Mucosa of gallbladder (tissue), 1 donor: Measurements from ENCODE around the gene ERP44. TPM values are rescaled to one million over a fixed set of nuclear protein-coding genes. Genes with fewer than 3 reads are reported as not detected.

Experiments
- DNase-seq: peaks from one replicate; pipeline ENCODE4 v3.0.0-alpha.2; 2020; ENCODE audit warnings: low spot score
- total RNA-seq: library from RNA; stranded (reverse); gene quantifications from one replicate; pipeline ENCODE4 v1.2.1, GENCODE V29; 2021
- donor health status: DM: no; HTN: no; CAD: no.

The ERP44 gene
- total RNA-seq, 1 donor from 2014 or later, result 26.3 TPM

DNA sequence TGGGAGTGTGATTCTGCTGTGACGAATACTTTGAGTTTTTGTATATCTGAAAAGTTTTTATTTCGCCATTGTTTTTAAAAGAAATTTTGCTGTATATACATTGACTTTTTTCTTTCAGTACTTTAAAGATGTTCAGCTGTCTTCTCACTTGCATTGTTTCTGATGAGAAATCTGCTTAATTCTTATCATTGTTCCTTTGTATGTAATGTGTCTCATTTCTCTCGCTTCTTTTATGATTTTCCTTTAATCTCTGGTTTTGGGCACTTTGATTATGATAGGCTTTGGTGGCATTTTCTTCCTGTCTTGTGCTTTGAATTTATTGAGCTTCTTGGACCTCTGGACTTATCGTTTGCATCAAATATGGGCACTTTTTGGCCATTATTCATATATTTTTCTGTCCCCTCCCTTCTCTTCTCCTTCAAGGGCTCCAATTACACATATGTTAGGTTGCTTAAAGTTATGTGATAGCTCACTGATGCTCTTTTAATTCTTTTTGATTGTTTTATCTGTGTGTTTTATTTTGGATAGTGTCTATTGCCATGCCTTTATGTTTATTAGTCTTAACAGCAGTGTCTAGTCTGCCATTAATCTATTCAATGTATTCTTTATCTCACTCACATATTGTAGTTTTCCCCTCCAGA, 161.7 kb downstream of the ERP44 start:
- no peak for DNase-seq

DNA sequence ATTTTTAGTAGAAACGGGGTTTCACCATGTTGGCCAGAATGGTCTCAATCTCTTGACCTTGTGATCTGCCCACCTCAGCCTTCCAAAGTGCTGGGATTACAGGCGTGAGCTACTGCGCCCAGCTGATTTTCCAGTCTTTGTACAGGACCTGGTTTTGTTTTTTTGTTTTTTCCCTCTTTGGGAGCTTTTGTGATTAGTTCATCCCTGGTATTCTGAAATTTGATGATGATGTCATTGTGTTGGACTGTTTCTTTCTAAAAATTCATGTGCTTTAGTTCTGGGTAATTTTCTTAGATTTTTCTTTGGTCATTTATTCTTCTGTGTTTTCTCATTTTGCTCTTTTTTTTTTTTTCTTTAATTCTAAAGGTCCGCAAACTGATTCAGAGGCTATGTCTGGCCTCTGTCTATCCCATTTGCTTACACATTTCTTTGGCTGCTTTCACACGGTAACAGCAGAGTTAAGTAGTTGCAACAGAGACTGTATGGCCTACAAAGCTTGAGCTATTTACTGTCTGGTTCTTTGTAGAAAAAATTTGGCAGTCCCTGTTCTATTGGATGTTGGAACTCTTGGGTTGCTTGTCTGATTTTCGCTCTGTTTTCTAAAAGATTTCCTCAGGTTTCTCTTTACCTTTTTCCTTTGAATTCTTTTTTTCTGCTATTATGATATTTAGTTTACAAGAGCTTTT, 167.5 kb downstream of the ERP44 start:
- no peak for DNase-seq

DNA sequence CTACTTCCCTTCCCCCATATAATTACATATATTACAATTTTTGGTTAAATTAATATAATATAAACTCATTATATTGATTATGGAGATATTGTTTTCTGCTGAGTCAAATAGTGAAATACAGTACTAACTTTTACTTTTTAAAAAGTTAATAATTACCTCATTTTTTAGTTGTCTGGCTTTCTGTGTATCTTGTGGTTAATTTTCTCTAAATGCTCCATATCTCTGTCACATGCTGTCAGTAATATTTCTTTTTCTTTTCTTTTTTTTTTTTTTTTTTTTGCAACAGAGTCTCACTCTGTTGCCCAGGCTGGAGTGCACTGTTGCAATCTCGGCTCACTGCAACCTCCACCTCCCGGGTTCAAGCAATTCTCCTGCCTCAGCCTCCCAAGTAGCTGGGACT, 169.1 kb downstream of the ERP44 start:
- DNase-seq, result no peak

Other genes with a start within 250 kb of the ERP44 start
- gene STX17, start 192.3 kb downstream of the ERP44 start, total RNA-seq, result 29.5 TPM
- 26.4 TPM for gene INVS, start 243 bp upstream of the ERP44 start, total RNA-seq